ENCODE measurements around the gene VSTM1.

VSTM1 gene

GRCh38 chr19:54001496-54001895 is 62.2 kb downstream of the VSTM1 start:
- DNase-seq (ENCODE audit: low read depth), result no peak
- no peak for TF ChIP-seq CTCF (IDR thresholded peaks at IDR 0.05; ENCODE audit: insufficient read depth, low read depth, low read length, missing control alignments)
- H3K4me3 ChIP-seq (ENCODE audit: low read length), result no peak overlapping the region

- no peak overlapping the region for H3K4me3 ChIP-seq (ENCODE audit: low read length)
- DNase-seq (ENCODE audit: low read depth), result no peak
- TF ChIP-seq CTCF (IDR thresholded peaks at IDR 0.05; ENCODE audit: insufficient read depth, low read depth, low read length, missing control alignments), result no peak
These were observed 64.0 kb downstream of the VSTM1 start for GRCh38 chr19:53999694-54000093.

GRCh38 chr19:53998223-53998622 is 65.5 kb downstream of the VSTM1 start:
- no peak for DNase-seq (ENCODE audit: low read depth)
- H3K4me3 ChIP-seq (ENCODE audit: low read length), result no peak overlapping the region
- TF ChIP-seq CTCF (IDR thresholded peaks at IDR 0.05; ENCODE audit: insufficient read depth, low read depth, low read length, missing control alignments), result no peak

GRCh38 chr19:53994811-53995210 is 68.9 kb downstream of the VSTM1 start:
- TF ChIP-seq CTCF (IDR thresholded peaks at IDR 0.05; ENCODE audit: insufficient read depth, low read depth, low read length, missing control alignments), result no peak
- no peak for DNase-seq (ENCODE audit: low read depth)
- H3K4me3 ChIP-seq (ENCODE audit: low read length), result no peak overlapping the region

GRCh38 chr19:53993448-53993847 is 70.2 kb downstream of the VSTM1 start:
- H3K4me3 ChIP-seq (ENCODE audit: low read length), result no peak overlapping the region
- no peak for TF ChIP-seq CTCF (IDR thresholded peaks at IDR 0.05; ENCODE audit: insufficient read depth, low read depth, low read length, missing control alignments)
- DNase-seq (ENCODE audit: low read depth), result no peak

- no peak for TF ChIP-seq CTCF (IDR thresholded peaks at IDR 0.05; ENCODE audit: insufficient read depth, low read depth, low read length, missing control alignments)
- no peak overlapping the region for H3K4me3 ChIP-seq (ENCODE audit: low read length)
- DNase-seq (ENCODE audit: low read depth), result no peak
These were observed 70.9 kb downstream of the VSTM1 start for GRCh38 chr19:53992815-53993214.

- DNase-seq (ENCODE audit: low read depth), result no peak
- TF ChIP-seq CTCF (IDR thresholded peaks at IDR 0.05; ENCODE audit: insufficient read depth, low read depth, low read length, missing control alignments), result no peak
- no peak overlapping the region for H3K4me3 ChIP-seq (ENCODE audit: low read length)
These were observed 71.5 kb downstream of the VSTM1 start for GRCh38 chr19:53992211-53992610.

Data from epithelial cell of esophagus (primary cell).